ENCODE measurements around the gene SPAG17.

The SPAG17 gene

DNA sequence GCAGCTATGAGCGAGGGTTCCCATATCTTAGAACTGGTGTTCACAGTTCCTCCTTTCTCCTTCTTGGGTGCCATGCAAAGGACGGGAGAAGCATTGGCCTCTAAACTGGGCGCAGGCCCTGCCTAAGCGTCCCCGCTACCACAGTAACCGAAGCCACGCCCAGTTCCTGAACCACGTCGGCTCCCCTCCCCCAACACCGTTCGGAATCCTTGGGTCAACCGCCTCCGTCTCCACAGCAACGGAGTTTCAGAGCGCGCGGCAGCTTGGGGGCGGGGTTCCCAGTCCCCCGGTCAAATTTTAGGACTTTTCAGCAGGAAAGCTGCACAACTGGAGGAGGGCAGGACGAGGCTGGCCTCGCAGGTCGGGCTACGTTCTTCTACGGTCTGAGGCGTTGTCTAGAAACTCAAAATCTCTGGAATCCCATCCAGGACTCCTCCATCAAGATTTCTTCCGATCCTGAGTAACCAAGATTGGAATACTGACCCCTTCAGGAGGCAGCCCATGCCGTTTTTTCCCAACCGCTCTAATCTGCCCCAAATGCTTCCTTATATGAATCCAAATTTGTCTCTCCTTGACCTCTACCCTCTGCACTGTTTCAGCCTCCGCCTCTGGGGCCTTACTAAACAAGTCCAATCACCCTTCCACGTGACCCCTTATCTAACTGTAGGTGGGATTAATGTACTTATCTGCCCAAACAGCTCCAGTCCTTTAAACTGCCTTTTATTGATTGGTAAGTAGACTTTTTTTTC lies at the start of gene SPAG17:
SPAG17 (minus strand) TSS at position 145 of the 749 bp plus-strand sequence; CDS start at position 74, 71 bp downstream.
- DNase-seq (ENCODE audit: low read depth in 3 of 3): peak in 1 of 3 experiments; percentile 7

DNA sequence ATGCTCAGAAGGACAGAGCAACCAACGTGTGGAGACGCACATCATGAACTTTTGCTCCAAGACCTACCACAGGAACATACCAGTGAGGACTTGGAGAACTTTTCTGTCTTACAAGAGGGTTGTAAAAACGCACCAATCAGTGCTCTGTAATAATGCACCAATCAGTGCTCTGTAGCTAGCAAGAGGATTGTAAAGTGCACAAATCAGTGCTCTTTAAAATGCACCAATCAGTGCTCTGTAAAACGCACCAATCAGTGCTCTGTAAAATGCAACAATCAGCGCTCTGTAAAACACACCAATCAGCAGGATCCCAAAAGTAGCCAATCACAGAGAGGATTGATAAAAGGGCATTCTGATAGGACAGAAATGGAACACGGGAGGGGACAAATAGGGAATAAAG lies 40.4 kb upstream of the SPAG17 start:
- no peak for DNase-seq (ENCODE audit: low read depth in 3 of 3)

DNA sequence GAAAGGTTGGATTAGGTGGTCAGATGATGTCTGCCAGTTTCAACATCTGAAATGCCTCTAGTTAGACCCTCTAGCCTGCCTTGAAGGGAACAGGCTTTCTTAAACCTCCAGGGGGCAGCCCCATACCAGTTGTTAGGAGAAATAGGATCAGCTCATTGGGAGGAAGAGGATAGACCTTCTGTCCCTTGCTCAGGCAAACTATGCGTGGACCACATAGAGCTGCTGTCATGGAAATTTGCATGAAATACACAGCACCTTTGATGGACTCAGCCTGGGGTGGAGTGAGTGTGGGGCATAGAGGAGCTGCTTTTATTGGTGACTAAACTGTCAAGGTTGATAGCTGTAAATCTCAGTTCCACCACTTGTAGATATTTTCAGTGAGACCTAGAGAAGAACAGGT lies 38.4 kb upstream of the SPAG17 start:
- no peak for DNase-seq (ENCODE audit: low read depth in 3 of 3)

DNA sequence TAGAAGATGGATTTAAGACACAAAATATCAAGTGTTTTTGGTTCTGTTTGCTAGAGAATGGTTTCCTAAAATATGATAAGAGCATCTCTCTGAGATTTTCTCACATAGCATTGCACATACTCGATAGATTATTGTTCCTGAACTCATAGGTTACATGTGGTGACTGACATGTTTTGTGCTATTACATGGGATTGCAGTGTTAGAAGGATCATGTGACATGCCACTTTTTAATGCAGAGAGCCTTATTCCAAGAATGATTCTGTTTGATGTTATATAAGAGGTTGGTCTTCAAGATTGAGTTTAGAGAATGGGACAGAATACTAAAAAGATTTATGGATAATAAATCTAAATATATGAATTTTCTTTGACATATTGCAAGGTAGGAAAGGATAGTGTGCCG lies 34.4 kb upstream of the SPAG17 start:
- DNase-seq (ENCODE audit: low read depth in 3 of 3): no peak

DNA sequence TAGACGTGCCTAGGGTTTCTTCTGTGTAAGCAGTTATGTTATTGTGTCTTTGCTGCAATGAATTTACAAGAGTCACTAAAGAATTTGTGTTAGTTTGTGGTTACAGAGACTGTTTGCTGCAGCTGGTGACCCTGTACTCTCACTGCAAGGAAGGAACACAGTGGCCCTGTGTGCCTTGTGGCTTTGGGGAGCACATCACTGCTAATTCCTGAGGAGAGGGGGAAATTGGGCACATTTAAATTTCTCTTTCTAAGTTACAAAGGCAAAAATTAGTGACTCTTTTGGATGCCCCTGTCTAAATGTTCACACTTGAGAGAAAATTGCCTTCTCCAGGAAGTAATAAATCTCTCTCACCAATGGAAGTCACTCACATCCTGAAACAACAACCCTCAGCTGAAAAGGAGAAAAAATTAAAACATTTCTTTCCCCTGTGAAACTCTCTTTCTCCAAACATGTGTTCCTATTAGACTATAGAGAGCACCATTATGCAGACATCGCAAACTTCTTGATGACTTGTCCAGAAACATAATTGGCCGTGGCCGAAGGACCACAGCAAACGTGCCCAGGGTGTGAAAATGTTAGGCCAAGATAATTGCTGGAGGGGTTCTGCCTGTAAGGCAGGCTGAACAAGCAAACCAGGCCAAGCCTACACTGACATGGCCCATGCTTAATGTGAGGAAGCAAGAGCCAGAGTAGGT lies 32.3 kb upstream of the SPAG17 start:
- no peak for DNase-seq (ENCODE audit: low read depth in 3 of 3)

DNA sequence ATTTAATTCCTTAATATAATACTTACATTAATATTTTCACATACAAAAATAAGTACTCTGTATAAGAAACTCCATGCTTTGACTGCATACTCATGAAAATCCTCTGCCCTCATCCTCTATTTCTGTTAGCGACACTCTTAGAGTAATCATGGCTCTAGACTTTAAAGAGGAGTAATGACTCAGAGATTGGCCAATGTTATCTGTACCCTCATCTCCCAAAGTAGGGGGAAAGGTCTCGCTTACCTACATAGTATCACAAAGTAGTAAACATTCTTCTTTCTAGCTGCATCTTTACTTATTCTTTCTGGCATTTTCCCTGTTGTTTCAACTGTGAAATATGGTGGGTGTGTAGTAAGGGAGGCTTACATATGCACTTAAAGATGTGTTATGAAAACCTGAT lies 29.8 kb upstream of the SPAG17 start:
- DNase-seq (ENCODE audit: low read depth in 3 of 3): no peak

DNA sequence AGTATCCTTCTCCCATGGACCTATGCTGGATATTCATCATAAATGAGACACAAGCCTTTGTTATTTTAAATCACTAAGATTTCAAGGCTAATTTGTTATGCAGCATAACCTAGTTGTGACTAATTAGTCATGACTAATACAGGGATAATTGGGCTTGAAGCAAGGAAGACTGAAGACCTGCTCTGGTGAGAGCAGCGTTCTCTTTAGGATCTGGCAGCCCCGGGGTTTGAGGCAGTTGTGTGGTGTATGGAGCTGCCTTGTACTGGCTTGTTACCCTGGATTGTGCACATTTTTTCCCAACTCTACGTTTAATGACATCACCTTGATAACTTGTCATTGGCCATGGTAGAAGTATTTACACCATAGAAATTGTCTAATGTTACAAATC lies 25.7 kb upstream of the SPAG17 start:
- no peak for DNase-seq (ENCODE audit: low read depth in 3 of 3)

DNA sequence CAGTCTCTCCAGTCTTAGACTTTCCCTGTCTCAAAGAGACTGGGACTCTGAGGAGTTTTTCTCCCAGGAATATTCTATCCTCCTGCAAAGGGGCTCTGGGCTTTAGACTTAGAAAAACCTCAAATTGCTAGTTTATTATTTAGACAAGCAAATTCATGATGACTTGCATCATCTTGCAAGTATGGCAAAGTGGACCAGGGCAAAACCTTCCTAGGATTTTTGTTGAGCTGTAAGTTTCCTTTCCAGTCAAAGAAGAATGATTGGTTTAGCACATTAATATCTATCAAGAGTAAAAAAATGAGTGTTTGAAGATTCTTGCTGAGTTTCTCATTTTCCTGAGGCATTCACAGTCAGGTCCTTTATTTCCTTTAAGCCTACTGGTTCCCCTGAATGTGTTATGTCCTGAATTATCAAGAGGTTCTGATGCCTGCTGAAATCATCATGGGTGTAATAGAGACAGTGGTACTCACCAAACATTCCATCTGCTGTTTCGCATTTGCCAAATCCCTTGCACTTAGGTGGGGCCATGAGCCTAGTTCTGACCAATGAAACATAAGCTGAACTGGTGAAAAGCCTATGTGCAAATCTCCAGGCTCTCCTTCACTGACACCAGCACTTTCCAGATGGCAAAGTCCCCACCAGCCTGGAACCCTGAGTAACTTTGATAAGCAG lies 25.2 kb upstream of the SPAG17 start:
- no peak for DNase-seq (ENCODE audit: low read depth in 3 of 3)

DNA sequence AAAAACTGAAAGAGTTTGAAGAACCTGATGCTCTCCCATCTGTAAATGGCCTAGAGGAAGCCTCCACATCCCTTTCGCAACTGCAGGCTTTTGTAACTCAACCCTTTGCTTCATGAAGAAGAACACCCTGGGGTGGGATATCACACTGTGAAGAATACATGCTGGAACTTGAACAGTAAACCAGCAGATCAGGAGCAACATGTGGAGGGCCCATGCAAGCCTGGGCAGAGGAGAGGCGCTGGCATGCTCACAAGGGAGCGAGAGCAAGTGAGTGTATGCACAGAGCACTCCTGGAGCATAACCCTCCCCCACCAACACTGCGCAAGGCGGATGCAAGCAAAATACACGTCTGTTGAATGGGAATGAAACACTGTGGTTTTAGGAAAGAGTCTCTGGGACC lies 24.6 kb upstream of the SPAG17 start:
- DNase-seq (ENCODE audit: low read depth in 3 of 3): no peak

DNA sequence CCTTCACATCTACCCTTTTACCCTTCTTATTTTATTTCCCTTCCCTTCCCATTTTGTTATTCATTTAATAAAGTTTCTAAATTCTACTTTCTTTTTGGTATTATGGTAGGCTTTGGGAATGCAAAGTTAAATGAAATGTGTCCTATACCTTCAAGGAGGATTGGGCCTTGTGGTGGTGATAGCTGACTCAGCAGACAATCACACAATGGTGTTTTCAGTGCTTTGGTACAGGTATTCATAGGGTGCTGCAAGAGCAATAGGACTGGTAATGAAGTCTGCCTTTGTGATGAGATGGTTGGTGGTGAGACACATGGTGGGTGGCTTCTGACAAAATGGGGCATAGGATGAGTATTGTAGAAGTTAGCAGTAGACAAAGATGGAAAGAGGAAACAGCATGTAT lies 21.9 kb upstream of the SPAG17 start:
- no peak for DNase-seq (ENCODE audit: low read depth in 3 of 3)

DNA sequence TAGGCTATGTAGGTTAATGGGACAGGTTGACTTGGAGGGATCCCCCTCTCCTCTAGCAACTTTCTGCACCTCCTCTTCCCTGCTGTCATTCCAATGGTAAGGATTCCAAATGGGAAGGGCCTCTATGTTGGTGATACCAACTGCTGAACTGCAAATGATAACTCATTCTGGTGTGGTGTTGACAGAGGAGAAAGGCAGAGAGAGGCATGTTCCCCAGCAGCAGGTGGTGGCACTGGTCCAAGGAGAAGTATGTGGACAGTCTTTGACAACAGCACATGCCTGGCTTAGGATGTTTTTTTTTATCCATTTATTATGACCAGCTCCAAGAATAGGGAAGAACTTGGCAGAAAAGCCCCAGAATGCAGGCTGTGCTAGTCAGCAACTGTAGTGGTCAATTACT lies 19.6 kb upstream of the SPAG17 start:
- DNase-seq (ENCODE audit: low read depth in 3 of 3): no peak

DNA sequence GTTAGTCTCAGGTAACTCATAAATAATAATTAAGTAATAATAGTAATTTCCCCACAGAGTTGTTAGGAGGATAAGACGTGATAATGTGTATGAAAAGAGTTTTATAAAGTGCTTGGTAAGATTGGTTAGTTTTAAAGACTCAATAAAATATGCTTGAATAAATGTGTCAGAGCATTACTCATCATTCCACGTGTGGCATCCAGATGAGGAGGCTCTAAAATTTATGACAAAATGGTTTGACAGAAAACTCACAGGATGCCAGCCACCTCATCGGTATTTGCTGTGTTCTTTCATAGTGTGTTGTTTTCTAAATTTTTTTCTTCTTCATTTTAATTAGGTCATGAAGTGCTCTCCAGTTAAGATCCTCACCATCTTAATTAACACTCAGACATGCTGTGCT lies 19.1 kb upstream of the SPAG17 start:
- DNase-seq (ENCODE audit: low read depth in 3 of 3): no peak

DNA sequence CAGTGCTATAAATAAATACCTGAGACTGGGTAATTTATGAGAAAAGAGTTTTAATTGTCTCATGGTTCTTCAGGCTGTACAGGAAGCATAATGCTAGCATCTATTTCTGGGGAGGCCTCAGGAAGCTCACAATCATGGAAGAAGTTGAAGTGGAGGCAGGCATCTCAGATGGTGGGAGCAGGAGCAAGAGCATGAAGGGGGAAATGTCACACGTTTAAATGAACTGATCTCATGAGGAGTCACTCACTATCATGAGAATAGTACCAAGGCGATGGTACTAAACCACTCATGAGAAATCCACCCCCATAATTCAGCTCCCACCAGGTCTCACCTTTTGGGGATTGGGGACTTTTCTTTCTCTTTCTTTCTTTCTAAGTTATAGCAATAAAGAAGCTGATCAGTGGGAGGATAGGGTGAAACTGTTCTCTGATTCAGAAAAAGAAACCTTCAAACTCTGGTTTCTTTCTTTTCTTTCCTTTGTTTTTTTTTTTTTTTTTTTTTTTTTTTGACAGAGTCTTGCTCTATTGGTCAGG lies 17.1 kb upstream of the SPAG17 start:
- DNase-seq (ENCODE audit: low read depth in 3 of 3): no peak

DNA sequence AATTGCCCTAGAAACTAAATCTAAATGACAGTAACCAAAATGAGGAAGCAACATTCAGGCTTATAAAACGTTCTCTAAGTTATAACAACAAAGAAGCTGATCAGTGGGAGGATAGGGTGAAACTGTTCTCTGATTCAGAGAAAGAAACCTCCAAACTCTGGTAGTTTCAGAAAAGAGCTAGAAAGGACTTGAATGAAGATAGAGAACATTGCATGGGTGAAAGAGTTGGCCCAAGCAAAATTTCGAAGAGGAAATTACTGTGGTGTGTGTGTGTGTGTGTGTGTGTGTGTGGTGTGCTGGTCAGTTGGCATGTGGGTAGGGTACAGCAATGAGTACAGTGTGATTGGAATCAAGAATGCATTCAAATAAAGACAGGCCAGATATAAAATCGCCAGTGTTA lies 16.5 kb upstream of the SPAG17 start:
- no peak for DNase-seq (ENCODE audit: low read depth in 3 of 3)

DNA sequence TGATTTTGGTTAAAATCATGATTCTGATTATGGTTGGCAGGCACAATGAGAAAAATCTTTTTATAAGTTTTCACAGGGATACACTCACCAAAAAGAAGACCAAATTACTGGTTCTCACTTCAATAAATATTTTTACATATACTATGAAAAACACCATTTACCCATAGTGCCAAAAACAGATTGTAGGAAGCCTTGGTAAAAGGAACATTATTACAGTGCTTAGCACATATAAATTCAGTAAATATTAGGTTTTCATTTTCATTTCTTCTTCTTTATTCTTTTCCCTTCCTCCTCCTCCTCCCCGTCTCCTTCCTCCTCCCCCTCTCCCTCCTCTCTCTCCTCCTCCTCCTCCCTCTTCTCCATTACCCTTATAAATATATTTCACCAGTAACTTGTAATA lies 15.8 kb upstream of the SPAG17 start:
- DNase-seq (ENCODE audit: low read depth in 3 of 3): no peak

DNA sequence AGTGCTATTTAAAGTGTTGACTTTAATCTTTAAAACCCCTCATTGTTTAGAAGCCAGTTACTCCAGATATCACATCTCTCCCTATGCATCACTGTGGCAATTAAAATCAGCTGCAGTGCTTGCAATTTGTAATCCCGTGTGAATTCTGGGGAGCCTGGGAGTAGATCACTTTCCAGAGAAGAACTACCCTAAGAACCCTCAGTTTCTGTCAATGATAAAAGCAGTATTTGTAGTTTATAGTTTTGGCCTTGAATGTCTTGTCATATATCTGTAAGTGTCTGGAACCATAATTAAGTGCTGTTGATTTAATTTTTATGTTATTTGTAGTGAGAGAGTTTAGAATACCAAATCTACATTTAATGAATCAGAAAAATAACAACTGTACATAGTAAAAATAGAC lies 5.5 kb upstream of the SPAG17 start:
- DNase-seq (ENCODE audit: low read depth in 3 of 3): no peak

DNA sequence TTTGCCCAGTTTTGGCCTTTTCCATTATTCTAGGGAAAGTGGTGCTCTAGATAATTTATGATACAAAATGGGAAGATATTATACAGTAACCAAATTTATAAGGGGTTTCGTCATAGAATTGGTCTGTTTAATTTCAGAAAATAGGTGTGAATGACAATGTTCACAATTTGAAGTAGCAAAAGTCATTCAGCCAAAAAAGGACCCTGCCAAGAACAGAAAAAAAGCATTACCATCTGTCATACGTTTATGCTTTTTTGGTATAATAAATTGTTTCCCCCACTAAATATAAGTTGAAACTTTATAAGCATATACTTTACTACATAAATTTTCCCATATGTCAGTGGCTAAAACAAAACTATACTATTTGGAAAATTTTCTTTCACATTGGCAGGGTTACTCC lies 4.5 kb upstream of the SPAG17 start:
- DNase-seq (ENCODE audit: low read depth in 3 of 3): no peak

DNA sequence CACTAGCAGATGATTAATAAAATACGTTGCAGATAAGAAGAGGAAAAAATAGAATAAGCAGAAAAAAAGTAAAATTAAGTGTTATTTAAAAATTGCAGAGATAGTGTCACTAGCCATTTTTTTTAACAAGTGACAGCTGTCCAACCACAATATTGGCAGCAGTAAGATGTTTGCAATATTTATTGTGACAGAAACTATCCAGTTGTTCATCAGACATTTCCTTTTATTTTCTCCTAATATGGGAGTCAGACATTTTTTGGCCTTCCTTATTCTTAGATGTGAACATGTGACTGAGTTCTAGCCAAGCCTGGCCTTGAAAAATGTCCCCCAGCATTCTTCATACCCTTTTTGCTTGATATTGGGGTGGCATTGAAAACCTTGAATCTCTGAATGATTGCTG lies 3.4 kb upstream of the SPAG17 start:
- DNase-seq (ENCODE audit: low read depth in 3 of 3): no peak

DNA sequence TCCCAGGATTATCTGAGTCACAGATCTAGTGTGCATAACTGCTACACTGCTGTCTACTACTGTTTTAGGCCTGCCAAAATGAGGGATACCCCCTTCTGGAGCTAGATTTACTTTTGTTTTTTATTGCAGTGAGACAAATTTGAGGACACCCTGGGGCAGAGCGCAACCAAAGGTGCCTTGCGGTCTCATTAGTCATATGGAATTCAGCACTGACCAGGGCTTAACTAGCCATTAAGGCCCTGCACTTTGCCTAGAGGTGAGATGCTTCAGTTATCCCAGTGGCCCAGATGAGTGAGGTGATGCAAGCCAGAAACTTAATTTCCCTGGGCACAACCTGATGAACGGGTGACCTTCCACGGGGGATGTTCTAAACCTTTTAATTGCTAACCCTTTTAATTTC lies 998 bp upstream of the SPAG17 start:
- DNase-seq (ENCODE audit: low read depth in 3 of 3): no peak

DNA sequence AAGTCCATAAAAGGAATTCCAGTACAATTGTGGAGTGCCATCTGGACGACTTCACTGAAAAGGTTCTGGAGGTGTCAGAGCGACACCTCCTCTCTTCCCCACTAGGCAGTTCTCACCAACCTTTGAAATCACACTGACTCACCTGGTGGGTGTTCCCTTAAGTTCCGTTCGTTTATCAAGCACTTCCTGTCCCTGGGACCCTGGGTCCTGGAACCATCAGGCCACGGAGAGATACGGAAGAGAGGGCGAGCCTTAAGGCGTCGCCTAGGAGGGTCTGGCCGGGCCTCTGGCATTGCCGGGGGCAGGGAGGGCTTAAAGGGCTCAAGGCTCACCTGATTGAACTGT lies 317 bp downstream of the SPAG17 start:
- no peak for DNase-seq (ENCODE audit: low read depth in 3 of 3)

DNA sequence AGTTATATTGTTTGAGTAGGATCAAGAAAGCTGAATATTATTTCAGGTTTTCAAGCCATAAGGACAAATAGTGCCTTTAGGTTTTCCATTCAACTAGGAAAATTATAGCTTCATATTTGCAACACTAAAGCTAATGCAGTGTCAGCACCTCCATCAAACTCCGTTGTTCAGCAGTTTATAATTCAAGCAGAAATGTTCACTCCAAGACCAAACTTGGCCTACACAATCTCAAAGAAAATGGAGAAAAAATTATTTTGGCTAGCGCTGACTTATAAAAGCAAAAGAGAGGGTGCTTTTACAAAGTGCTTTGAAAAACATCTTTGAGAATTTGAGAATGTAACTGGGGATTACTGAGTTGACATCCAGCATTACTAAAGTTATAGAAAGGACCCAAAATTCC lies 1.4 kb downstream of the SPAG17 start:
- DNase-seq (ENCODE audit: low read depth in 3 of 3): no peak

DNA sequence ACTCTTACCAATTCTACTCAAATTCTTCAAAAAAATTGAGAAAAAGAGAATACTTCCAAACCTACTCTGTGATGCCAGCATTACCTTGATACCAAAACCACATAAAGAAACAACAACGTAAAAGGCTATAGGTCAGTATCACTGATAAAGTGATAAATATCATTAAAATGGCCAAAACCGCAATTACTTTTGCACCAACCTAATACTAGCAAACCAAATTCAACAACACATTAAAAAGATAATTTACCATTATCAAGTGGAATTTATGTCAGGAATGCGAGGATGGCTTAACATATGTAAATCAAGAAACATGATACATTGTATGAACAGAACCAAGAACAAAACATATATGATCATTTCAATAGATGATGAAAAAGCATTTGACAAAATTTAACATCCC lies 7.0 kb downstream of the SPAG17 start:
- no peak for DNase-seq (ENCODE audit: low read depth in 3 of 3)

DNA sequence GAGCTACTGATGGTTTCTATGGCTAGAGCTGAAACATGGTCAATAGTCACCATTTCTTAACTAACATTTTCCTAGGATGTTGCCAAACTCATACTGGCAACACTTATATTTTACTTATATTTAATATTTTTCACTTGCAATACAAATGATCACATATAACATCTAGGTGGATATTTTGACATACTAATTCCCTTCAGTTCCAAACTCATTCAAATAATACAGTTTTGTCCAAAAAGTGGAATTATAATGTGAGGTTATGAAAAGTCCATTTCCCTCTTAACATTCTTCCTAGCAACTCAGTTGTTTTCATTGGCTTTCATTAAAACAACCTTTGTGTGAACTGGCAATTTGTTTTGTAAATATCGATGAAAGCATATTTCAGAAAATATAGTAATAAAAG lies 16.0 kb downstream of the SPAG17 start:
- no peak for DNase-seq (ENCODE audit: low read depth in 3 of 3)
